DND-41 (cell line): ENCODE measurements around the gene CX3CR1.
A peak's percentile ranks its signal among the peaks of the same experiment; 100 is the strongest.

ENCODE experiments used
- ATAC-seq: fragments of 200-7000 bp; cut with Tn5 transposase; 3 replicates; pipeline ENCODE4 v1.9.1; 2021; ENCODE audit warnings: low read depth; ENCODE audit not compliant: insufficient read depth
- DNase-seq: peaks from one replicate; pipeline ENCODE4 v3.0.0-alpha.2; 2020
- H2AFZ ChIP-seq: 2 replicates; pipeline ENCODE4 v1.6.0; 2012; ENCODE audit warnings: low read depth, low read length
- H3K27ac ChIP-seq: 2 replicates; pipeline ENCODE4 v1.5.1; 2012; ENCODE audit warnings: low read length, inconsistent platforms
- H3K27me3 ChIP-seq: fragments of 200-600 bp; sonication (generic); 2 replicates; pipeline ENCODE4 v1.6.0; 2012; ENCODE audit warnings: low read length, mild to moderate bottlenecking, inconsistent platforms; ENCODE audit not compliant: insufficient read depth, poor library complexity
- H3K36me3 ChIP-seq: 2 replicates; pipeline ENCODE4 v1.5.1; 2012; ENCODE audit warnings: low read length, inconsistent platforms; ENCODE audit not compliant: insufficient read depth
- H3K4me1 ChIP-seq: 2 replicates; pipeline ENCODE4 v1.5.1; 2012; ENCODE audit warnings: mild to moderate bottlenecking, low read length; ENCODE audit not compliant: insufficient read depth
- H3K4me2 ChIP-seq: 2 replicates; pipeline ENCODE4 v1.6.0; 2012; ENCODE audit warnings: mild to moderate bottlenecking, moderate library complexity, low read length, inconsistent platforms; ENCODE audit not compliant: insufficient read depth
- H3K4me3 ChIP-seq, 2 experiments: fragments of 200-600 bp in 1 of 2; shearing (Covaris generic) in 1 of 2; 2 replicates each; pipeline ENCODE4 v1.5.1; 2012 to 2016; ENCODE audit warnings: inconsistent platforms in 2 of 2, low read length in 2 of 2, mild to moderate bottlenecking in 2 of 2, low read depth in 1 of 2, moderate library complexity in 1 of 2
- H3K79me2 ChIP-seq: 2 replicates; pipeline ENCODE4 v1.6.0; 2012; ENCODE audit warnings: low read length, inconsistent platforms; ENCODE audit not compliant: insufficient read depth
- H3K9ac ChIP-seq: 2 replicates; pipeline ENCODE4 v1.6.0; 2012; ENCODE audit warnings: low read depth, mild to moderate bottlenecking, inconsistent platforms, low read length, moderate library complexity
- H3K9me3 ChIP-seq: 2 replicates; pipeline ENCODE4 v1.5.1; 2012; ENCODE audit warnings: low read length, moderate library complexity, mild to moderate bottlenecking, inconsistent platforms; ENCODE audit not compliant: insufficient read depth, severe bottlenecking
- H4K20me1 ChIP-seq: 2 replicates; pipeline ENCODE4 v1.6.0; 2012; ENCODE audit warnings: low read length; ENCODE audit not compliant: insufficient read depth
- EZH2 ChIP-seq: IDR thresholded peaks from 3 replicates; pipeline ENCODE4 v1.6.1; 2012; ENCODE audit warnings: borderline replicate concordance, low read depth, mild to moderate bottlenecking, moderate library complexity, low read length, inconsistent platforms; ENCODE audit not compliant: severe bottlenecking
- TF ChIP-seq, protein P1 (sequence below): IDR thresholded peaks from 2 replicates; pipeline ENCODE4 v1.5.1; 2012; ENCODE audit warnings: borderline replicate concordance, low read length, moderate library complexity, mild to moderate bottlenecking; ENCODE audit not compliant: poor library complexity, severe bottlenecking; ENCODE audit errors: extremely low read depth

The CX3CR1 gene

DNA sequence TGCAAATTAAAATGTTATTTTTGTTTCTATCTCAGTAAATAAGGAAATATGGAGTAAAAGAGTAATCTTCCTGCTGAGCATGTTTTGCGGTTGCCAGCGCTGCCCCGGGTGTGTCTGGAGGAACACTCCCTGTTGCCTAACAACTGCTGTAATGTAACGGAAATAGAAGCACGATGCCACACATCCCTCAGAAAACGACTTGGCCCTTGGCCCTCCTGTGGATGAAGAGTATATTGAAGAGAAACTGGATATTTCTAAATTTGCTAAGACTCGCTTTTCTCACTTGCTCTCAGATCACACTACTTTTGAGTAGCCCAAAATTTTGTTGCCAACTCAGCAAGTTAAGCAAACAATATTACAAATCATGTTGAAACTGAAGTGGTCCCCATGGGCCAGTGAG, 18.9 kb downstream of the CX3CR1 start:
- no peaks in the 10 kb centered on the region for H4K20me1 ChIP-seq
- H3K79me2 ChIP-seq, result no peaks in the 10 kb centered on the region
- no peak for TF ChIP-seq EZH2
- TF ChIP-seq, protein P1, sequence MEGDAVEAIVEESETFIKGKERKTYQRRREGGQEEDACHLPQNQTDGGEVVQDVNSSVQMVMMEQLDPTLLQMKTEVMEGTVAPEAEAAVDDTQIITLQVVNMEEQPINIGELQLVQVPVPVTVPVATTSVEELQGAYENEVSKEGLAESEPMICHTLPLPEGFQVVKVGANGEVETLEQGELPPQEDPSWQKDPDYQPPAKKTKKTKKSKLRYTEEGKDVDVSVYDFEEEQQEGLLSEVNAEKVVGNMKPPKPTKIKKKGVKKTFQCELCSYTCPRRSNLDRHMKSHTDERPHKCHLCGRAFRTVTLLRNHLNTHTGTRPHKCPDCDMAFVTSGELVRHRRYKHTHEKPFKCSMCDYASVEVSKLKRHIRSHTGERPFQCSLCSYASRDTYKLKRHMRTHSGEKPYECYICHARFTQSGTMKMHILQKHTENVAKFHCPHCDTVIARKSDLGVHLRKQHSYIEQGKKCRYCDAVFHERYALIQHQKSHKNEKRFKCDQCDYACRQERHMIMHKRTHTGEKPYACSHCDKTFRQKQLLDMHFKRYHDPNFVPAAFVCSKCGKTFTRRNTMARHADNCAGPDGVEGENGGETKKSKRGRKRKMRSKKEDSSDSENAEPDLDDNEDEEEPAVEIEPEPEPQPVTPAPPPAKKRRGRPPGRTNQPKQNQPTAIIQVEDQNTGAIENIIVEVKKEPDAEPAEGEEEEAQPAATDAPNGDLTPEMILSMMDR, result peak; percentile 59
- H3K36me3 ChIP-seq, result no peaks in the 10 kb centered on the region
- no peaks in the 10 kb centered on the region for H3K9me3 ChIP-seq
- H2AFZ ChIP-seq, result no peak overlapping the region
- H3K4me2 ChIP-seq, result no peak overlapping the region
- H3K4me3 ChIP-seq, result no peak overlapping the region
- peaks cover 35% of the 10 kb centered on the region for H3K27me3 ChIP-seq
- H3K9ac ChIP-seq, result no peak overlapping the region
- H3K27ac ChIP-seq, result no peak overlapping the region
- H3K4me1 ChIP-seq, result peaks cover 13% of the 10 kb centered on the region
- peak; percentile 99 for ATAC-seq
- DNase-seq, result peak; percentile 78

DNA sequence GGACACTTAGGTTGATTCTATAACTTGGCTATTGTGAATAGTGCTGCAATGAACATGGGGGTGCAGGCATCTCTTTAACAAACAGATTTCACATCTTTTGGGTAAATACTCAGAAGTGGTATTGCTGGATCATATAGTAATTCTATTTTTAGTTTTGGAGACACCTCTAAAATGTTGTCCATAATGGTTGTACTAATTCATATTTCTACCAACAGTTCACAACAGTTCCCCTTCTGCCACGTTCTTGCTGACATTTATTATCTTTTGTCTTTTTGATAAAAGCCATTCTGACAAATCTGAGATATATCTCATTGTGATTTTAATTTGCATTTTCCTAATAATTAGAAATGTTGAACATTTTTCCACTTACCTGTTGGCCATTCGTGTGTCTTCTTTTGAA, 19.5 kb downstream of the CX3CR1 start:
- H3K79me2 ChIP-seq, result no peaks in the 10 kb centered on the region
- peaks cover 35% of the 10 kb centered on the region for H3K27me3 ChIP-seq
- no peaks in the 10 kb centered on the region for H4K20me1 ChIP-seq
- DNase-seq, result no peak
- TF ChIP-seq EZH2, result no peak
- TF ChIP-seq, protein P1, result no peak
- no peak overlapping the region for H3K27ac ChIP-seq
- no peak overlapping the region for H2AFZ ChIP-seq
- H3K4me2 ChIP-seq, result no peak overlapping the region
- no peak overlapping the region for H3K4me3 ChIP-seq
- peaks cover 13% of the 10 kb centered on the region for H3K4me1 ChIP-seq
- H3K9me3 ChIP-seq, result no peaks in the 10 kb centered on the region
- no peak for ATAC-seq
- no peaks in the 10 kb centered on the region for H3K36me3 ChIP-seq
- no peak overlapping the region for H3K9ac ChIP-seq

DNA sequence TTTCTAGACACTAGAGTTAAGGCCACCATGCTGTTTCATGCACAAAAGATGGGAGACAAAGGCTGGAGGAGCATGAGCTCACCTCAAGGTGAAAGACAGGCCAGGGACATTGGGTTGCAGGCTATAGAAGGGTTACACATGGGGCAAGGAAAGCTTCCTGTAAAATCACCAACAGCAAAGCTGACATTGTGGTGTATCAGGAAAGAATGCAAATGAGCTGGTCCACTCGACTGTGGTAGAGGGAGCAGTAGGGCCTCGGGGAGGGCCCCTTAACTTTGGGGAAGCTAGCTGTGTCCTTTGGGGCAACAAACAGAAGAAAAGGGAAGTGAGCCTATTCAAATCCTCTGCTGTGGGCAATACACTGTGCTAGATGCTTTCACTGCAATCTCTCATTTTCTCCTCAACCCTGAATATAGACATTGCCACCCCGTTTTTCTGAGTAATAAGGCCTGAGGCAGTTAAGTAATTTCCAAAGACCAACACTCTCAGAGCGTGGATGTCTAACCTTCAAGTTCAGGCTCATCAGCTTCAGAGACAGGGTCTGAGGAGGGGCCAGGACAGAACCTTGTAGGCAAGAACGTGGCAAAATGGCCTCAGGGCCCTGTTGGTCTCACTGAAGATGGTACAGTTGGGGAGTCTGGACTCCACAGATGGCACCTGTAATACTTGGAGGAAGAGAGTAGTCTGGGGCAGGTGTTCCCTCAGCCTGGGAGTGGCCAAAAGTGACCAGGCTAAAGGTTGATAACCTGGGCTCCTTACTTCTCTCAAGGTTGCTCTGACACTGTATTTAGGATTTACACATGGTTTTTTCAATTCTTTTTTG, 24.1 kb downstream of the CX3CR1 start:
- Histone ChIP-seq H3K4me2 (no peak overlapping the region), H3K36me3 (no peaks in the 10 kb centered on the region), H3K4me1 (peaks cover 4% of the 10 kb centered on the region), H4K20me1 (no peaks in the 10 kb centered on the region), H3K9ac (no peak overlapping the region), H3K4me3 (no peak overlapping the region), H3K27ac (no peak overlapping the region), H3K79me2 (no peaks in the 10 kb centered on the region), H2AFZ (no peak overlapping the region), H3K9me3 (no peaks in the 10 kb centered on the region), H3K27me3 (peaks cover 20% of the 10 kb centered on the region)
- DNase-seq, result no peak
- ATAC-seq, result no peak
- TF ChIP-seq EZH2, result no peak
- TF ChIP-seq, protein P1, result no peak
